ENCODE measurements around the gene SGCD. TPM values are rescaled to one million over a fixed set of nuclear protein-coding genes. Genes with fewer than 3 reads are reported as not detected.

The SGCD gene
- total RNA-seq, 6 experiments from 2014 or later: 5.2 to 6.7 (median 6.4) TPM

DNA sequence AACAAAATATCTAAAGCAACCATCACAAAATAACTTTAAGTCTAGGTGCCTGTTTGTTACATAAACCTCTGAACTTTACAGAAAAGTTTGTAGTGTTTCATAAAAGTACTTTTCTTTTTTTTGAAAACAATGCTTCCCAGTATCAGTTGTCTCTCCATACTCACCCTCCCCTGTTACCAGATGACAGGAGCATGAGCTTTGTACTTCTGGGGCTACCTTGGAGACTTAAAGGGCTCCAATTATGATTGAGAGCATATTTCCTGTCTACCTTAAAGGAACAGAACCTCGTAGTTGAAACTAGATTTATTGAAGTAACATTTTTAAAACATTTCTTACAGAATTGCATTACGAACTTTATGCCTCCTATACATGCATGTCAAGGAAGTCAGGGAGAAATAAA lies 467.7 kb downstream of the SGCD start:
- no peak for TF ChIP-seq CTCF (IDR thresholded peaks at IDR 0.05)
- Mint-ChIP-seq H3K4me3 (no peak overlapping the region), H3K9me3 (peaks cover 40% of the 10 kb centered on the region), H3K36me3 (ENCODE audit: low read depth) (no peaks in the 10 kb centered on the region), H3K27ac (no peak overlapping the region), H3K4me1 (ENCODE audit: low read depth) (no peaks in the 10 kb centered on the region), H3K27me3 (ENCODE audit: insufficient read depth) (no peaks in the 10 kb centered on the region)
- no peak for DNase-seq

DNA sequence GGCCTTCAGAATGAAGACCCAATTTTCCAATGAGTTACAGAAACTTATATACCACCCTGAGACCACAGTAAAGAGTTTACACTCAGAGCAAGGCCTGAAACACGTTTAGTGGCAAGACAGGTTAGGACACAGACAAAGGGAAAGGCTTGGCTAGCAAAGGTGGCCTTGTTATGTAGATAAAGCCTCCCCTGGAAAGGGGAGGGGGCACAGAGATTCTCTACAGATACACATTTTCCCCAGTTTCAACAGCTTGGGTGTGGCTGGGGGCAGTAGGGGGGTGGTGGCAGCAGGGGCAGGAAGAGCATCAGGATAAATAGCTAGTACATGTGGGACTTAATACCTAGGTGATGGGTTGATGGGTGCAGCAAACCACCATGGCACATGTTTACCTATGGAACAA lies 471.2 kb downstream of the SGCD start:
- Mint-ChIP-seq H3K4me1 (ENCODE audit: low read depth) (no peaks in the 10 kb centered on the region), H3K36me3 (ENCODE audit: low read depth) (no peaks in the 10 kb centered on the region), H3K9me3 (peaks cover 21% of the 10 kb centered on the region), H3K27ac (no peak overlapping the region), H3K4me3 (no peak overlapping the region), H3K27me3 (ENCODE audit: insufficient read depth) (no peaks in the 10 kb centered on the region)
- DNase-seq: no peak
- TF ChIP-seq CTCF (IDR thresholded peaks at IDR 0.05): no peak

- no peaks in the 10 kb centered on the region for H3K36me3 Mint-ChIP-seq (ENCODE audit: low read depth)
- H3K27ac Mint-ChIP-seq: no peak overlapping the region
- DNase-seq: no peak
- no peak overlapping the region for H3K4me3 Mint-ChIP-seq
- H3K4me1 Mint-ChIP-seq (ENCODE audit: low read depth): no peaks in the 10 kb centered on the region
- no peak for TF ChIP-seq CTCF (IDR thresholded peaks at IDR 0.05)
- H3K27me3 Mint-ChIP-seq (ENCODE audit: insufficient read depth): no peaks in the 10 kb centered on the region
- H3K9me3 Mint-ChIP-seq: peaks cover 21% of the 10 kb centered on the region
Observed at GRCh38 chr5:156799171-156799570, 472.2 kb downstream of the SGCD start.

DNA sequence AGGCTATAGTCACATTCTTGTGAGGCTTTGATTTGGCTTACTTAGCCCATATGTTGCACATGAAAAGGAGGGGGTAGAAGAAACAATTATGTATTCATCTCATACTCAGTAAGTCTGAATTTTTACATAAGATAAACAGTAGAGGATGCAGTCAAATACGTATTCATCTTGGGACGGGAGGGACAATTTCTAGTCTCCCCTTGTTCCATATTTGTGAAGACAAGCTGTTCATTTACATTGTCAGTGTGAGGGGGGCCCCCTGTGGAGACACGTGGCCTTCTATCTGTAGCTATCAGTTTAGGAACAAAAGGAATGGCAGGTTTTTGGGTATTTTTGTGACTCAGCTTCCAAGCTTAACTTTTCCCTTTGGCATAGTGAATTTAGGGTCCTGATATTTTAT lies 474.0 kb downstream of the SGCD start:
- no peak for TF ChIP-seq CTCF (IDR thresholded peaks at IDR 0.05)
- H3K27me3 Mint-ChIP-seq (ENCODE audit: insufficient read depth): no peaks in the 10 kb centered on the region
- DNase-seq: no peak
- H3K4me3 Mint-ChIP-seq: no peak overlapping the region
- H3K4me1 Mint-ChIP-seq (ENCODE audit: low read depth): no peaks in the 10 kb centered on the region
- no peaks in the 10 kb centered on the region for H3K36me3 Mint-ChIP-seq (ENCODE audit: low read depth)
- H3K9me3 Mint-ChIP-seq: peaks cover 21% of the 10 kb centered on the region
- H3K27ac Mint-ChIP-seq: no peak overlapping the region

- DNase-seq: no peak
- H3K36me3 Mint-ChIP-seq (ENCODE audit: low read depth): no peaks in the 10 kb centered on the region
- no peak for TF ChIP-seq CTCF (IDR thresholded peaks at IDR 0.05)
- H3K27ac Mint-ChIP-seq: no peak overlapping the region
- no peak overlapping the region for H3K4me3 Mint-ChIP-seq
- peaks cover 20% of the 10 kb centered on the region for H3K9me3 Mint-ChIP-seq
- no peaks in the 10 kb centered on the region for H3K4me1 Mint-ChIP-seq (ENCODE audit: low read depth)
- H3K27me3 Mint-ChIP-seq (ENCODE audit: insufficient read depth): no peaks in the 10 kb centered on the region
Observed at GRCh38 chr5:156802501-156802900, 475.5 kb downstream of the SGCD start.

GRCh38 chr5:156803404-156803803 lies 476.4 kb downstream of the SGCD start:
- H3K27me3 Mint-ChIP-seq (ENCODE audit: insufficient read depth): no peaks in the 10 kb centered on the region
- peaks cover 20% of the 10 kb centered on the region for H3K9me3 Mint-ChIP-seq
- H3K27ac Mint-ChIP-seq: no peak overlapping the region
- no peak overlapping the region for H3K4me3 Mint-ChIP-seq
- DNase-seq: no peak
- H3K4me1 Mint-ChIP-seq (ENCODE audit: low read depth): no peaks in the 10 kb centered on the region
- no peak for TF ChIP-seq CTCF (IDR thresholded peaks at IDR 0.05)
- no peaks in the 10 kb centered on the region for H3K36me3 Mint-ChIP-seq (ENCODE audit: low read depth)
